Liver (tissue), 9 donors: ENCODE measurements around the gene CRHR1. TPM values are rescaled to one million over a fixed set of nuclear protein-coding genes. Genes with fewer than 3 reads are reported as not detected.

ENCODE experiments used
- DNase-seq: peaks from one replicate; pipeline ENCODE4 v3.0.0-alpha.2; 2017; ENCODE audit warnings: low spot score
- H3K27ac ChIP-seq, 2 donors: one replicate each; pipeline ENCODE4 v1.7.0; 2013; ENCODE audit warnings: inconsistent platforms in 2 of 2, low read length in 2 of 2, control low read depth in 1 of 2, low read depth in 1 of 2, mild to moderate bottlenecking in 1 of 2
- H3K27me3 ChIP-seq, 4 donors: one replicate each; pipeline versions ENCODE4 v1.6.1 to v1.7.0; 2013; ENCODE audit warnings: low read length in 3 of 4, inconsistent platforms in 1 of 4, mild to moderate bottlenecking in 1 of 4, moderate library complexity in 1 of 4; ENCODE audit not compliant: control insufficient read depth in 4 of 4, insufficient read depth in 4 of 4
- H3K36me3 ChIP-seq, 4 donors: one replicate each; pipeline versions ENCODE4 v1.6.1 to v1.7.0; 2013; ENCODE audit warnings: low read length in 3 of 4, mild to moderate bottlenecking in 3 of 4, low read depth in 1 of 4, moderate library complexity in 1 of 4; ENCODE audit not compliant: control insufficient read depth in 4 of 4, insufficient read depth in 3 of 4
- H3K4me1 ChIP-seq, 4 donors: one replicate each; pipeline versions ENCODE4 v1.6.1 to v1.7.0; 2013; ENCODE audit warnings: low read length in 3 of 4, mild to moderate bottlenecking in 3 of 4, moderate library complexity in 1 of 4; ENCODE audit not compliant: control insufficient read depth in 4 of 4, insufficient read depth in 4 of 4
- H3K4me3 ChIP-seq, 3 donors: one replicate each; pipeline versions ENCODE4 v1.6.1 to v1.7.0; 2013; ENCODE audit warnings: low read length in 3 of 3, control low read depth in 1 of 3, low read depth in 1 of 3, mild to moderate bottlenecking in 1 of 3
- H3K9ac ChIP-seq, 2 donors: one replicate each; pipeline ENCODE4 v1.7.0; 2013; ENCODE audit warnings: low read length in 2 of 2, mild to moderate bottlenecking in 2 of 2, moderate library complexity in 2 of 2, control low read depth in 1 of 2, low read depth in 1 of 2
- H3K9me3 ChIP-seq, 4 donors: one replicate each; pipeline versions ENCODE4 v1.6.1 to v1.7.0; 2013; ENCODE audit warnings: low read length in 3 of 4; ENCODE audit not compliant: control insufficient read depth in 4 of 4
- ATF3 ChIP-seq: IDR thresholded peaks from 2 replicates; pipeline ENCODE4 v1.6.1; 2016; ENCODE audit warnings: antibody characterized with exemption
- CTCF ChIP-seq: fragments of 150-350 bp; IDR thresholded peaks from 2 replicates; pipeline ENCODE4 v1.5.1; 2017; ENCODE audit warnings: improper control_type of control experiment, low read depth, low read length; ENCODE audit not compliant: missing input control
- EGR1 ChIP-seq, 2 donors: IDR thresholded peaks; 2 replicates each; pipeline ENCODE4 v1.6.1; 2016 to 2018; ENCODE audit warnings: antibody characterized with exemption in 2 of 2, low read depth in 2 of 2
- FOXA1 ChIP-seq: IDR thresholded peaks from 2 replicates; pipeline ENCODE4 v1.6.1; 2016; ENCODE audit warnings: antibody characterized with exemption
- FOXA2 ChIP-seq: IDR thresholded peaks from 2 replicates; pipeline ENCODE4 v1.6.1; 2016; ENCODE audit warnings: antibody characterized with exemption
- GABPA ChIP-seq, 2 donors: IDR thresholded peaks in 1 of 2; conservative IDR thresholded peaks in 1 of 2; 2 replicates each; pipeline ENCODE4 v1.6.1; 2016; ENCODE audit warnings: antibody characterized with exemption in 2 of 2, mild to moderate bottlenecking in 1 of 2, moderate library complexity in 1 of 2
- HNF4A ChIP-seq, 2 donors: conservative IDR thresholded peaks; 2 replicates each; pipeline ENCODE4 v1.6.1; 2016; ENCODE audit warnings: antibody characterized with exemption in 2 of 2, mild to moderate bottlenecking in 2 of 2
- HNF4G ChIP-seq: IDR thresholded peaks from 2 replicates; pipeline ENCODE4 v1.6.1; 2016; ENCODE audit warnings: antibody characterized with exemption
- JUND ChIP-seq, 2 donors: IDR thresholded peaks; 2 replicates each; pipeline ENCODE4 v1.6.1; 2016; ENCODE audit warnings: antibody characterized with exemption in 2 of 2
- MAX ChIP-seq: IDR thresholded peaks from 2 replicates; pipeline ENCODE4 v1.6.1; 2016; ENCODE audit warnings: antibody characterized with exemption
- NR2F2 ChIP-seq: IDR thresholded peaks from 2 replicates; pipeline ENCODE4 v1.6.1; 2016; ENCODE audit warnings: antibody characterized with exemption
- RAD21 ChIP-seq, 2 donors: IDR thresholded peaks; 2 replicates each; pipeline ENCODE4 v1.6.1; 2016; ENCODE audit warnings: antibody characterized with exemption in 2 of 2, mild to moderate bottlenecking in 2 of 2
- REST ChIP-seq: IDR thresholded peaks from 2 replicates; pipeline ENCODE4 v1.6.1; 2016; ENCODE audit warnings: antibody characterized with exemption, mild to moderate bottlenecking
- RXRA ChIP-seq, 2 donors: IDR thresholded peaks; 2 replicates each; pipeline ENCODE4 v1.6.1; 2017 to 2018; ENCODE audit warnings: antibody characterized with exemption in 2 of 2, mild to moderate bottlenecking in 1 of 2
- SP1 ChIP-seq: IDR thresholded peaks from 2 replicates; pipeline ENCODE4 v1.6.1; 2018; ENCODE audit warnings: antibody characterized with exemption, mild to moderate bottlenecking
- TAF1 ChIP-seq: conservative IDR thresholded peaks from 2 replicates; pipeline ENCODE4 v1.6.1; 2016; ENCODE audit warnings: antibody characterized with exemption, mild to moderate bottlenecking
- YY1 ChIP-seq: IDR thresholded peaks from 2 replicates; pipeline ENCODE4 v1.6.1; 2016; ENCODE audit warnings: antibody characterized with exemption, mild to moderate bottlenecking
- ZBTB33 ChIP-seq: IDR thresholded peaks from 2 replicates; pipeline ENCODE4 v1.6.1; 2016; ENCODE audit warnings: antibody characterized with exemption
- WGBS: extraction: QIAGEN DNeasy Blood & Tissue Kit; methylation state at CpG from one replicate; pipeline ENCODE4 v1.1.7; 2013; 5-methylcytosine and 5-hydroxymethylcytosine counted together
- polyA plus RNA-seq, 2 donors: library from polyadenylated mRNA; stranded (reverse) in 1 of 2; unstranded in 1 of 2; fragments of 200-250 nt in 1 of 2; fragments of >200 nt in 1 of 2; fragmentation: Nextera tagmentation in 1 of 2; extraction: Ambion mirVana in 1 of 2; gene quantifications; one replicate each; pipeline versions ENCODE4 v1.2.1 to v1.2.3, GENCODE V29; 2013 to 2015
- total RNA-seq, 2 donors: library from RNA; depleted of rRNA; stranded (reverse); fragments of >200 nt; gene quantifications; one replicate each; pipeline ENCODE4 v1.2.3, GENCODE V29; 2014
- donor health status: healthy.
- donor health status: healthy.
- donor health status: healthy.
- donor health status: healthy.
- donor health status: healthy.

Gene CRHR1
- total and polyA plus RNA-seq, 4 donors, result not detected

- no peaks in the 10 kb centered on the region for H3K36me3 ChIP-seq
- 57% methylated on average over 8 of the region's 8 CpGs for WGBS
- H3K4me1 ChIP-seq, result no peaks in the 10 kb centered on the region
- no peak overlapping the region for H3K9ac ChIP-seq
- TF ChIP-seq SP1, result no peak
- no peak for TF ChIP-seq CTCF
- no peak for TF ChIP-seq JUND (IDR thresholded peaks at IDR 0.05)
- no peak for TF ChIP-seq HNF4G
- no peak for TF ChIP-seq MAX
- TF ChIP-seq ATF3, result no peak
- TF ChIP-seq EGR1 (IDR thresholded peaks at IDR 0.05; ENCODE audit: low read depth in 2 of 2), result no peak
- no peak for TF ChIP-seq TAF1
- no peak for TF ChIP-seq FOXA1
- TF ChIP-seq ZBTB33, result no peak
- no peak for TF ChIP-seq RXRA (IDR thresholded peaks at IDR 0.05)
- TF ChIP-seq FOXA2, result no peak
- no peak for TF ChIP-seq YY1
- no peaks in the 10 kb centered on the region for H3K27me3 ChIP-seq
- H3K27ac ChIP-seq, result no peak overlapping the region
- H3K4me3 ChIP-seq, result no peak overlapping the region
- DNase-seq, result no peak
- H3K9me3 ChIP-seq, result no peaks in the 10 kb centered on the region
Measured at GRCh38 chr17:45851464-45851863, 67.3 kb downstream of the CRHR1 start.

GRCh38 chr17:45851873-45852272, 67.8 kb downstream of the CRHR1 start:
- TF ChIP-seq EGR1 (IDR thresholded peaks at IDR 0.05; ENCODE audit: low read depth in 2 of 2), result no peak
- TF ChIP-seq REST, result no peak
- TF ChIP-seq SP1, result no peak
- TF ChIP-seq FOXA1, result no peak
- no peak for TF ChIP-seq HNF4G
- TF ChIP-seq TAF1, result no peak
- no peak for TF ChIP-seq HNF4A (conservative IDR thresholded peaks at IDR 0.05)
- no peak for TF ChIP-seq JUND (IDR thresholded peaks at IDR 0.05)
- TF ChIP-seq ATF3, result no peak
- TF ChIP-seq GABPA (IDR thresholded peaks at IDR 0.05 in 1 of 2, conservative IDR thresholded peaks at IDR 0.05 in 1 of 2), result no peak
- no peak for TF ChIP-seq RXRA (IDR thresholded peaks at IDR 0.05)
- TF ChIP-seq RAD21 (IDR thresholded peaks at IDR 0.05), result no peak
- TF ChIP-seq YY1, result no peak
- no peak for TF ChIP-seq NR2F2
- no peak for TF ChIP-seq MAX
- no peak for TF ChIP-seq ZBTB33
- TF ChIP-seq CTCF, result no peak
- no peak for TF ChIP-seq FOXA2
- Histone ChIP-seq H3K9ac (no peak overlapping the region), H3K27me3 (no peaks in the 10 kb centered on the region), H3K36me3 (no peaks in the 10 kb centered on the region), H3K4me3 (no peak overlapping the region), H3K27ac (no peak overlapping the region), H3K9me3 (no peaks in the 10 kb centered on the region), H3K4me1 (no peaks in the 10 kb centered on the region)
- no peak for DNase-seq
- 67% methylated on average over 1 of the region's 1 CpG for WGBS
